Neuron (in vitro differentiated cells): ENCODE results near the gene C16orf54.
"Not testable (repeated sequence)": the region's sequence is repeated elsewhere in the genome, so short reads cannot be mapped to it uniquely, and the experiment has no call there.

ENCODE experiments used
- H2AFZ ChIP-seq: one replicate; pipeline ENCODE4 v1.6.1; 2013; ENCODE audit warnings: low read depth, mild to moderate bottlenecking, inconsistent platforms, low read length, moderate library complexity
- H3K27me3 ChIP-seq: one replicate; pipeline ENCODE4 v1.6.1; 2013; ENCODE audit warnings: low read length; ENCODE audit not compliant: insufficient read depth
- H3K36me3 ChIP-seq: one replicate; pipeline ENCODE4 v1.6.1; 2013; ENCODE audit warnings: low read length; ENCODE audit not compliant: insufficient read depth
- H3K4me1 ChIP-seq: one replicate; pipeline ENCODE4 v1.6.1; 2013; ENCODE audit warnings: low read length; ENCODE audit not compliant: insufficient read depth
- H3K4me3 ChIP-seq: 2 replicates; pipeline ENCODE4 v1.5.1; 2013; ENCODE audit warnings: mild to moderate bottlenecking, low read length, moderate library complexity
- H3K9me3 ChIP-seq: one replicate; pipeline ENCODE4 v1.6.1; 2013; ENCODE audit warnings: low read length

Gene C16orf54

DNA sequence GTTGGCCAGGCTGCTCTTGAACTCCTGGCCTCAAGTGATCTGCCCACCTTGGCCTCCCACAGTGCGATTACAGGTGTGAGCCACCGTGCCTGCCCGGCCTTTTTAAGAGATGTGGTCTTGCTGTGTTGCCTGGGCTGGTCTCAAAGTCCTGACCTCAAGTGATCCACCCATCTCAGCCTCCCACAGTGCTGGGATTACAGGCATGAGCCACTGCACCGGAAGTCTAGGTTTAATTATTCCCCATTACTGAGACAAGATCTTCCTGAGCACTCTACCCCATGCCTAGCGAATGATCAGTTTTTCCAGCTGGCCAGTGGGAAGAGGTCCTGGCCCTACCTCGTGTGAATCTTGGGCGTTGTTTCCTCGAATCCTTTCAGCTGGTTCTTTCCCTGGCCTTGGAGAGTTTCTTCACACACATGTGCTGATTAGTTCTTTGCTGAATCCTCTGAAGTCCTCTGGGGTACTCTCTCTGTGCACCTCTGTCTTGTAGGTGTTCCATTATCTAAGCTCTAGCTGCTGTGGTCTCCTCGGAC lies 18.9 kb downstream of the C16orf54 start:
- Histone ChIP-seq H3K36me3 (no peaks in the 10 kb centered on the region), H3K4me1 (no peaks in the 10 kb centered on the region), H2AFZ (no peak overlapping the region), H3K4me3 (no peak overlapping the region), H3K9me3 (no peaks in the 10 kb centered on the region), H3K27me3 (no peaks in the 10 kb centered on the region)

DNA sequence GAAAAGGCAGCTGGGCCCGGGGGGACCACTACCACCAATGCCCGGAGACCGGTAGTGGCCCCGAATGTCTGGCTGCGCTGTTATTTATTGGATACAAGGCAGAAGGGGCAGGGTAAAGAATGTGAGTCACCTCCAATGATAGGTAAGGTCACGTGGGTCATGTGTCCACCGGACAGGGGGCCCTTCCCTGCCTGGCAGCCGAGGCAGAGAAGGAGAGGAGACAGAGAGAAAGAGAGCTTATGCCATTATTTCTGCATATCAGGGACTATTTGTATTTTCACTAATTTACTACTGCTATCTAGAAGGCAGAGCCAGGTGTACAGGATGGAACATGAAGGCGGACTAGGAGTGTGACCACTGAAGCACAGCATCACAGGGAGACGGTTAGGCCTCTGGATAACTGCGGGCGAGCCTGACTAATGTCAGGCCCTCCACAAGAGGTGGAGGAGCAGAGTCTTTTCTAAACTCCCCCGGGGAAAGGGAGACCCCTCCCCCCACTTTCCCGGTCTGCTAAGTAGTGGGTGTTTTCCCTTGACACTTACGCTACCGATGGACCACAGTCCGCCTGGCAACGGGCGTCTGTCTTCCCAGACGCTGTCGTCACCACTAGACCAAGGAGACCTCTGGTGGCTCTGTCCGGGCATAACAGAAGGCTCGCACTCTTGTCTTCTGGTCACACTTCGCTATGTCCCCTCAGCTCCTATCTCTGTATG lies 24.5 kb downstream of the C16orf54 start:
- H3K36me3 ChIP-seq, H3K4me3 ChIP-seq, H3K27me3 ChIP-seq, H3K9me3 ChIP-seq, H2AFZ ChIP-seq, H3K4me1 ChIP-seq: not testable (repeated sequence)

DNA sequence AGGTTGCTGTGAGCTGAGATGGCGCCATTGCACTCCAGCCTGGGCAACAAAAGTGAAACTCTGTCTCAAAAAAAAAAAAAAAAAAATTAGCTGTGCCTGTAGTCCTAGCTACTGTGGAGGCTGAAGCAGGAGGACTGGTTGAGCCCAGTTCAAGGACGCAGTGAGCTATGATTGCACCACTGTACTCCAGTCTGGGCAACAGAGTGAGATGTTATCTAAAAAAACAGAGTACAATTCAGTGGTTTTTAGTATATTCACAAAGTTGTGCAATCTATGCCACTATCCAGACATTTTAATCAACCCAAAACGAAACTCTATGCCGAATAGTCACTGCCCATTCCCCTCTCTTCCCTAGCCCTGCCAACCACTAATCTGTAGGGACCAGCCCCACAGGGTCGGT lies 25.1 kb downstream of the C16orf54 start:
- Histone ChIP-seq H3K4me3 (no peak overlapping the region), H2AFZ (no peak overlapping the region), H3K4me1 (no peaks in the 10 kb centered on the region), H3K27me3 (no peaks in the 10 kb centered on the region), H3K9me3 (no peaks in the 10 kb centered on the region), H3K36me3 (no peaks in the 10 kb centered on the region)

DNA sequence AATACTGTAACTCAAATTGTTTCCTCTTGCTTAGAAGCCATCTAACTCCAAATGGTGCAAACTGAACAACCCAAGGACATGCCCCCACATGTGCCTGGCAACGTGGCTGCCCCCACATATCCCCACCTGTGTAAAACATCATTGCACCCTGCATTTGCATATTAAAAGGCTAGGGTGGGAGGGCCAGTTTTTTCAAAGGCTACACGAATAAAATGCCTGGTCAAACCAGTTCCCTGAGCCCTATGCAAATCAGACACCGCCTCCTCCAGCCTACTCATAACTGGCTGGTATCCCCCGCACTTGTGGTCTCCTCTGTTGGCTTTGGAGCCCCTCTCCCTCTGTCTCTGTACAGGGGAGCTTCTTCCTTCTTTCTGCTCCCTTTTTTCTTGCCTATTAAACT lies 26.7 kb downstream of the C16orf54 start:
- Histone ChIP-seq H3K4me3 (no peak overlapping the region), H3K27me3 (no peaks in the 10 kb centered on the region), H3K4me1 (no peaks in the 10 kb centered on the region), H3K9me3 (no peaks in the 10 kb centered on the region), H3K36me3 (no peaks in the 10 kb centered on the region), H2AFZ (peak overlapping the region; percentile 19)

DNA sequence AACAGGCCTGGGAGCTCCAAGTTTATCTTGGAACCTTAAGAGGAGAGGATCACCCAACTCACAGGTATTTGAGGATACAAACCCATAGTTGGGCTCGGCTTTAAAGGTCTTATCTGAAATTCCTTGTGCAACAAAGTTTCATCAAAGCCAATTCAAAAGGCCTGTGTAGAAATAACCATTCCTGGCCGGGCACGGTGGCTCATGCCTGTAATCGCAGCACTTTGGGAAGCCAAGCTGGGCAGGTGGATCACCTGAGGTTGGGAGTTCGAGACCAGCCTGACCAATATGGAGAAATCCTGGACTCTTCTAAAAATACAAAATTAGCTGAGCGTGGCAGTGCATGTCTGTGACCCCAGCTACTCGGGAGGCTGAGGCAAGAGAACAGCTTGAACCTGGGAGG lies 28.7 kb downstream of the C16orf54 start:
- Histone ChIP-seq H2AFZ (no peak overlapping the region), H3K4me1 (no peaks in the 10 kb centered on the region), H3K27me3 (no peaks in the 10 kb centered on the region), H3K36me3 (no peaks in the 10 kb centered on the region), H3K9me3 (no peaks in the 10 kb centered on the region), H3K4me3 (no peak overlapping the region)

DNA sequence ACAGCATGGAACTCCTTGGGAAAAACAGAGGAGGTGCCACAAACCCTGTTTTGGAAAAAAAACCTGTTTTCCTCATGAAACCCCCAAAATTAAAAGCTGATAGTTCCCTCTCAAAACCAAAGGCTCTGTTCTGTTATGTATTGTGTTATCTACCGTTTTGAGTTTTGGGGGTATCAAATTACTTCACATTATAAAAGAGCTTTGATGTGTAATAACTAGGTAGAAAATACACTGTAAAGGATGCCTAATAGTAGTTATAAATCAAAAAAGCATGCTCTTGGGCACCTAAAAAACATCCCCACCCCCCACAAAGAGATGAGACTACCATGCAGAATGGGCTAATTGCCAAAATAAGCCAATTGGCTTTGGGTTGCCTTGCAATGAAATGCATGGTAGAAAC lies 30.8 kb downstream of the C16orf54 start:
- H3K27me3 ChIP-seq = no peaks in the 10 kb centered on the region

DNA sequence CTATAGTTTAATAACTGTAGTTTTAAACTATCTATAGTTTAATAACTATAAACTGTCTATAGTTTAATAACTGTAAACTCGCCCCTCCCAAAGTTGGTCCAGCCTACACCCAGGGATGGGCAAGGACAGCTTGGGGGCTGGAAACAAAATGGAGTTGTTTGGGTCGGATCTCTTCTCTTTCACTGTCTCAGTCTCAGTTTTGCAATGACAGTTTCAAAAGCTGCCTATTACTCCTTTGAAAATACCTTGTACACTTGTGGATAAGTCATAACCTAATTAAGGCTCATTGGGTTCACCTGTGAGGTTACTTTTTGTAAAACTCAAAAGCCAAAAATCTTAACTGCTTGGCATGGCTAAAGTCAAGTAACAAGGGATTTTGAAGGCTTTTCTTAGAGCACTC lies 31.4 kb downstream of the C16orf54 start:
- H2AFZ ChIP-seq = no peak overlapping the region
- H3K36me3 ChIP-seq = no peaks in the 10 kb centered on the region
- H3K4me3 ChIP-seq = no peak overlapping the region
- H3K9me3 ChIP-seq = no peaks in the 10 kb centered on the region
- peaks cover 8% of the 10 kb centered on the region for H3K4me1 ChIP-seq
- no peaks in the 10 kb centered on the region for H3K27me3 ChIP-seq

More for the DNA sequence above, 30.8 kb downstream of the C16orf54 start:
- no peaks in the 10 kb centered on the region for H3K9me3 ChIP-seq
- H3K4me3 ChIP-seq = no peak overlapping the region
- peaks cover 8% of the 10 kb centered on the region for H3K4me1 ChIP-seq
- H3K36me3 ChIP-seq = no peaks in the 10 kb centered on the region
- no peak overlapping the region for H2AFZ ChIP-seq

DNA sequence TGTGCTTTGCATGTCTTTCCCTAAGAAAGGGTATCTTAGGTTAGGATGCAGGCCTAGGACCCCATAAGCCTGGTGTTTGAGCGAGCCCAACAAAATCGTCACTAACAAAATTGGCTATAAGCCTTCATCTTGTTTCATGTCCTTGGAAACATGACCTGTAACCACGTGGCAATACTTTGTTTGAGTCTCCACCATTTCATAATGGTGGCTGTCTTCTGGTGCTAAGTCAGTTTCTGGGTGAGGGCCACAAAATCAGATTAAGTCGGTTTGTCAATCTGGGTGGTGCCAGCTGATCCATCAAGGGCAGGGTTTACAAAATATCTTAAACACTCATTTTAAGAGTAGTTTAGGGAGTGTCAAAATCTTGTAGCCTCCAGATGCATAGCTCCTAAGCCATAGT lies 33.0 kb downstream of the C16orf54 start:
- H3K4me3 ChIP-seq = no peak overlapping the region
- no peak overlapping the region for H2AFZ ChIP-seq
- H3K36me3 ChIP-seq = no peaks in the 10 kb centered on the region
- no peaks in the 10 kb centered on the region for H3K27me3 ChIP-seq
- H3K4me1 ChIP-seq = peaks cover 8% of the 10 kb centered on the region
- no peaks in the 10 kb centered on the region for H3K9me3 ChIP-seq

DNA sequence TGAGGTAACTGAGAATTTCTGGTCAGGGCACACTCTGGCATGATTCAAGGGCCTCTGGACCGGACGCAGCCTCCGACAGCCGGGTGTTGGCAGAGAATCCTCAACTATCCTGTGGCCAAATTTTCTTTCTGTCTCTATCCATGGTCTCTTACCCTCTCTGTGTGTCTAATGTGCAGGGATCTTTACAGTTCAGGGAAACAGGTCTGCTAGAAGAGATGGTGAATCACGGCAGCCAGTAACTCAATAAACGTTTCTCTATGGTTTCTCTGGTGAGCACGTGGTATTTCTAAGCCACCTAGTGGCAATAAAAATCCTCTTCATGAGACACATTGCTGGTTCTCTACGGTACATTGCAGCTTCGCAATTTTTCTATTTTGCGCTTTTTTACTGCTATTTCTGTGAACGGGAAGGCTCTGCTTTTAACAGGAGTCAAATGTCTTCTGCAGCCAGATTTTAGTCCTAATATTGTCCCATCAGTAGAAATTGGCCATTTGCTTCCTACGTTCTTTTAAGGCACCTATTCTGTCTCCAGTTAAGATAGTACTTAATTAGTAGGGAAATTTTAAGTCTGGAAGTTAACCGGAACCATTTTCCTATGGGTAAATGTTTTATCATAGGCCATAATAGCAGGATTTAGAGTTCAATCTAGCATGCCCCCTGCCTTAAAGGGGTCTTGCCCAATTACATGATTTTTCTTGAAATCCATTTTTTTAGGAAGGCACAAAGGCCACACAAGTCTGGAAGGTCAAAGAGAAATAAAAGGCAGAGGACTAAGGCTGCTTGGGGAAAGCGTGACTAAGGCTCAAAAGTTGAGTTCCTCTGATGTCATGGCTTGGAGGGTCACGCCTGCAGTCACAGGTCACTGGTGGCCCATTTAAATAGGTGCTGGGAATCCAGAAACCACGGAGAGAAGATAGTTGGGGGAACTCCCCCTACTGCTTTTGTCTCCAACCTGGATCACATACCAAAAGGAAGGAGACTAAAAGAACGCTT lies 35.3 kb downstream of the C16orf54 start:
- H3K27me3 ChIP-seq = no peaks in the 10 kb centered on the region
- no peak overlapping the region for H3K4me3 ChIP-seq
- H3K36me3 ChIP-seq = no peaks in the 10 kb centered on the region
- no peaks in the 10 kb centered on the region for H3K9me3 ChIP-seq
- peak overlapping the region; percentile 22 for H2AFZ ChIP-seq
- H3K4me1 ChIP-seq = peaks cover 8% of the 10 kb centered on the region

DNA sequence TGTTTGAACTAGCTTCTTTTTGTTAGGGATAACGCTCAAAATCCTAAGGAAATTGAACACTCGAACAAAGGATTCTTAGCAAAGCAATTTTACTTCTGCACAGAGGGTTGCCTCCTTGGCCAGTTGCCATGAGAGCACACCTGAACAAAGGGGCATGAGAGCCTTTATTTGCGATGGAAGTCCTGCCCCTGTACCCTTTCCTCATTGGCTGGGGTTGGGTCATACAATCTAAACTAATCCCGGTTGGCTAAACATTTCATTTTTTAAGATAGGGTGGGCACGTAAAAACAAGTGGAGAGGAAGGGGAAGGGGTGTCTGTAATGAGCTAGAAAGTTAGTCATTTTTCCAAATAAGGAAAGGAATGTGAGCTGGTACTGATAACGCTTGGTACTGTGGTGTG lies 36.1 kb downstream of the C16orf54 start:
- H2AFZ ChIP-seq, H3K27me3 ChIP-seq, H3K36me3 ChIP-seq, H3K4me1 ChIP-seq, H3K9me3 ChIP-seq, H3K4me3 ChIP-seq: not testable (repeated sequence)

DNA sequence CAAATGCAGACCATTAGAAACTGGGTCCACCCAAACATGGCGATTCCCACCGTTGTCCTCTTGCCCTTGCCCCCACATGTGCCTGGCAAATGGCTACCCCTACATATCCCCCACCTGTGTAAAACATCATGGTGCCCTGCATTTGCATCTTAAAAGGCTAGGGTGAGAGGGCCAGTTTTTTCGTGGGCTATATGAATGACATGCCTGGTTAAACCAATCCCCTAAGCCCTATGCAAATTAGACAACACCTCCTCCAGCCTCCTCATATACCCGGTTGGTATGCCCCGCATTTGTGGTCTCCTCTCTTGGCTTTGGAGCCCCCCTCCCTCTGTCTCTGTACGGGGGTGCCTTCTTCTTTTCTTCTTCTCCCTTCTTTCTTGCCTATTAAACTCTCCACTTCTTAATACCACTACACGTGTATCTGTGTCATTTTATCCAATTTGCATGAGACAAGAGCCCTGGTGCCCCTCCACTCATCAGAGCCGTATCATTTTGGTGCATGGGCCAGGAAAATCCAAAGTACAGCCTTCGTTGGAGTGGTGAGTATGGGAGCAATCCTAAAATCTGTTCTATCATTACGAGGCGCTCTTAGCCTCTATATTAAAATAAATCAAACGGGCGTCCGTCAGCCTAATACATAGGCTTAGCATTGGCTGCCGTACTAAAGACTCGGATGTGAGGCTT lies 36.7 kb downstream of the C16orf54 start:
- no peaks in the 10 kb centered on the region for H3K27me3 ChIP-seq
- peaks cover 8% of the 10 kb centered on the region for H3K4me1 ChIP-seq
- no peak overlapping the region for H3K4me3 ChIP-seq

DNA sequence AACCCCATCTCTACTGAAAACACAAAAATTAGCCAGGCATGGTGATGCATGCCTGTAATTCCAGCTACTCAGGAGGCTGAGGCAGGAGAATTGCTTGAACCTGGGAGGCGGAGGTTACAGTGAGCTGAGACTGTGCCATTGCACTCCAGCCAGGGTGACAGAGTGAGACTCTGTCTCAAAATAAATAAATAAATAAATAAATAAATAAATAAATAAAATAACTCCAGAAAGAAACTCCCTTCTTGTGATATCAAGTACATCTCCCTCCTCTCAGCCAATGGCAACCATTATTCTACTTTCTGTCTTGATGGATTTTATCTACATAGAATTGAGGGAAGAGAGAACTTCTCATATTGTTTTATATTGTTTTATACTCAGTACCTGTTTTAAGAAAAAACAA lies 38.6 kb downstream of the C16orf54 start:
- H3K27me3 ChIP-seq, H3K4me1 ChIP-seq, H3K9me3 ChIP-seq, H3K4me3 ChIP-seq, H3K36me3 ChIP-seq, H2AFZ ChIP-seq: not testable (repeated sequence)

More for the DNA sequence above, 36.7 kb downstream of the C16orf54 start:
- H3K9me3 ChIP-seq = no peaks in the 10 kb centered on the region
- H2AFZ ChIP-seq = no peak overlapping the region
- no peaks in the 10 kb centered on the region for H3K36me3 ChIP-seq

DNA sequence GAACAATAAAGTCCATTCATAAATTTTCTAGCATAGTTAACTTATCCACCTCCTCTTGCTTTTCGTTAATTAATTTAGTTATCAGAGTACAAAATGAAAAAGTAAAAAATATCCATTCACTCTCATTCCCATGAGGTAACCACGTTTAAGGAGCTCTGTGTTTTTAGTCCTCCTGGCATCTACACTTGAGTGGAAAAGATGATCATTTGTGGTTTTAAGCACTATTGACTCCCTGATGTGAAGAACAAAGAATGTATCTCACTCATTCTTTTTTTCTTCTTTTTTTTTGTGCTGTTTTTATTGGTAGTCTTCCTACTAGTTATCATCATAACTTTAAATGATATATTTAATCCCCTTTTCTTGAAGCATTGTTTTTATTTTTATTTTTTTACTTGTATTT lies 40.8 kb downstream of the C16orf54 start:
- Histone ChIP-seq H3K4me1 (no peaks in the 10 kb centered on the region), H2AFZ (no peak overlapping the region), H3K27me3 (no peaks in the 10 kb centered on the region), H3K9me3 (no peaks in the 10 kb centered on the region), H3K4me3 (no peak overlapping the region), H3K36me3 (no peaks in the 10 kb centered on the region)
